NCI-H187 treated with DMSO at 0.1 percent for 48 hours (cell line): ENCODE data around the gene TFAM.

Source experiments
- DNase-seq: peaks from one replicate; lab custom pipeline; 2025; lab: John Stamatoyannopoulos, UW

TFAM gene

GRCh38 chr10:58433571-58433970, 48.4 kb downstream of the TFAM start:
- DNase-seq, result no peak

- no peak for DNase-seq
Measured at GRCh38 chr10:58435297-58435985, 50.2 kb downstream of the TFAM start.

GRCh38 chr10:58436071-58436470, 50.9 kb downstream of the TFAM start:
- no peak for DNase-seq

GRCh38 chr10:58438340-58438871, 53.2 kb downstream of the TFAM start:
- DNase-seq, result no peak

GRCh38 chr10:58438986-58439385, 53.8 kb downstream of the TFAM start:
- DNase-seq, result no peak

GRCh38 chr10:58439632-58440364, 54.6 kb downstream of the TFAM start:
- DNase-seq, result no peak

- DNase-seq, result no peak
Measured at GRCh38 chr10:58440484-58440883, 55.3 kb downstream of the TFAM start.

- DNase-seq, result no peak
Measured at GRCh38 chr10:58444321-58444720, 59.1 kb downstream of the TFAM start.

- no peak for DNase-seq
Measured at GRCh38 chr10:58444876-58445275, 59.7 kb downstream of the TFAM start.

GRCh38 chr10:58448121-58448935, 63.1 kb downstream of the TFAM start:
- DNase-seq, result no peak
